ENCODE results near the gene SPACDR.

Gene SPACDR

GRCh38 chr7:100434297-100435144, 29.5 kb downstream of the SPACDR start:
- no peak for DNase-seq (ENCODE audit: low read depth in 2 of 2)

GRCh38 chr7:100433592-100434296, 30.3 kb downstream of the SPACDR start:
- DNase-seq (ENCODE audit: low read depth in 2 of 2) = no peak

DNA sequence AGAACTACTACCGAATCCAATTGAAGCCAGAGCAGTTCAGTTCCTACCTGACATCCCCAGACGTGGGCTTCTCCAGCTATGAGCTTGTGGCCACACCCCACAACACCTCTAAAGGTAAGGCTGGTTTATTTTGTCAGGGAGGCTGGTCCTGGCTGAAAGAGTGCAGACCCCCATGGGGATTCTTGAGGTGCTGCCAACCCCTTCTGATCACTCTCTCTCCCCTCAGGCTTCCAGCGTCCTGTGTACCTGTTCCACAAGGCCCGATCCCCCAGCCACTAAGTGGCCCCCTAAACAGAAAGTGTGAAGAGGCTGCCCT, 30.8 kb downstream of the SPACDR start:
- DNase-seq (ENCODE audit: low read depth in 2 of 2) = no peak

- no peak for DNase-seq (ENCODE audit: low read depth in 2 of 2)
Observed at GRCh38 chr7:100432621-100433275, 31.3 kb downstream of the SPACDR start.

GRCh38 chr7:100432053-100432452, 32.0 kb downstream of the SPACDR start:
- no peak for DNase-seq (ENCODE audit: low read depth in 2 of 2)

- no peak for DNase-seq (ENCODE audit: low read depth in 2 of 2)
Observed at GRCh38 chr7:100431286-100431735, 32.7 kb downstream of the SPACDR start.

DNA sequence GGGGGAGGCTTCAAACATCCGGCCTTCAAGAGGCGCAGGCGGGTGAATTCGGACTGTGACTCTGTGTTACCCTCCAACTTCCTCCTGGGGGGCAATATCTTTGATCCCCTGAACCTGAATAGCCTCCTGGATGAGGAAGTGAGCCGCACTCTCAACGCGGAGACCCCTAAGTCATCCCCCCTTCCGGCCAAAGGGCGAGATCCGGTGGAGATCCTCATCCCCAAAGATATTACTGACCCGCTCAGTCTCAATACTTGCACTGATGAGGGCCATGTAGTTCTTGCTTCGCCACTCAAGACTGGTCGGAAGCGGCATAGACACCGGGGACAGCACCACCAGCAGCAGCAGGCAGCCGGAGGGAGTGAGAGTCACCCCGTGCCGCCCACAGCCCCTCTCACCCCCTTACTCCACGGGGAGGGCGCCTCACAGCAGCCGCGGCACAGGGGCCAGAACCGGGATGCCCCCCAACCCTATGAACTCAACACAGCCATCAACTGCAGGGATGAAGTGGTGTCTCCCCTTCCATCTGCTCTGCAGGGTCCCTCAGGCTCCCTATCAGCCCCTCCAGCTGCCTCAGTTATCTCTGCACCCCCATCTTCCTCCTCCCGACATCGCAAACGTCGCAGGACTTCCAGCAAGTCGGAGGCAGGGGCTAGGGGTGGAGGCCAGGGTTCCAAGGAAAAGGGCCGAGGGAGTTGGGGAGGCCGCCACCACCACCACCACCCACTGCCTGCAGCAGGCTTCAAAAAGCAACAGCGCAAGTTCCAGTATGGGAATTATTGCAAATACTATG, 33.4 kb downstream of the SPACDR start:
- DNase-seq (ENCODE audit: low read depth in 2 of 2) = no peak

DNA sequence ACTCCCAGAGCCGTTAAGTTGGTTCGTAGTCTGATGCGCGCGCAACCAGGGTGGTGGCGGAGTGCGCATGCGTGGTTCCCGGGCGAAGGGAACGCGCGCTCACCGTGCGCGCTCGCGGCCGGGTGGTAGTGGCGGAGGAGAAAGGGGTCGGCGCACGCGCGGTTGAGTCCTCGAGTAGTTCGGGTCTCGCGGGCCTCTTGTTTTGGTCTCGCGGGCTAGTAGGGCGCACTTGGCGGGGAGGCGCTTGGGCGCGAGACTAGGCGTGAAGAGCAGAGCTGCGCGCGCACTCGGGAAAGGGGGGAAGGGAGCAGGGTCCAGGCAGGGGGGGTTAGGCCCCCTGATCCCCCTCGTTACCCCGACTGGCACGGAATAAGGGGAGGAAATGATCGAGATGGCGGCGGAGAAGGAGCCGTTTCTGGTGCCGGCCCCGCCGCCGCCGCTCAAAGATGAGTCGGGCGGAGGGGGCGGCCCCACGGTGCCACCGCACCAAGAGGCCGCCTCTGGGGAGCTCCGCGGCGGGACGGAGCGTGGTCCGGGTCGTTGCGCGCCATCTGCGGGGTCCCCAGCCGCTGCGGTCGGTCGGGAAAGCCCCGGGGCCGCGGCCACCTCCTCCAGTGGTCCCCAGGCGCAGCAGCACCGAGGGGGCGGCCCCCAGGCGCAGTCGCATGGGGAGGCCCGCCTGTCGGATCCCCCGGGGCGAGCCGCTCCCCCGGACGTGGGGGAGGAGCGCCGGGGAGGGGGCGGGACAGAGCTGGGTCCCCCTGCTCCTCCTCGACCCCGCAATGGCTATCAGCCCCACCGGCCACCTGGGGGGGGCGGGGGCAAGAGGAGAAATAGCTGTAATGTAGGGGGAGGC, 34.2 kb downstream of the SPACDR start, which contains the start of gene MEPCE:
Gene MEPCE (plus strand): TSS at position 195 of the 856 bp plus-strand sequence. CDS start 188 bp downstream, at position 383.
- peak; percentile 93 to 94 for DNase-seq (ENCODE audit: low read depth in 2 of 2)

- peak; percentile 100 for DNase-seq (ENCODE audit: low read depth in 2 of 2)
Observed at GRCh38 chr7:100428967-100429636, 35.0 kb downstream of the SPACDR start.

DNA sequence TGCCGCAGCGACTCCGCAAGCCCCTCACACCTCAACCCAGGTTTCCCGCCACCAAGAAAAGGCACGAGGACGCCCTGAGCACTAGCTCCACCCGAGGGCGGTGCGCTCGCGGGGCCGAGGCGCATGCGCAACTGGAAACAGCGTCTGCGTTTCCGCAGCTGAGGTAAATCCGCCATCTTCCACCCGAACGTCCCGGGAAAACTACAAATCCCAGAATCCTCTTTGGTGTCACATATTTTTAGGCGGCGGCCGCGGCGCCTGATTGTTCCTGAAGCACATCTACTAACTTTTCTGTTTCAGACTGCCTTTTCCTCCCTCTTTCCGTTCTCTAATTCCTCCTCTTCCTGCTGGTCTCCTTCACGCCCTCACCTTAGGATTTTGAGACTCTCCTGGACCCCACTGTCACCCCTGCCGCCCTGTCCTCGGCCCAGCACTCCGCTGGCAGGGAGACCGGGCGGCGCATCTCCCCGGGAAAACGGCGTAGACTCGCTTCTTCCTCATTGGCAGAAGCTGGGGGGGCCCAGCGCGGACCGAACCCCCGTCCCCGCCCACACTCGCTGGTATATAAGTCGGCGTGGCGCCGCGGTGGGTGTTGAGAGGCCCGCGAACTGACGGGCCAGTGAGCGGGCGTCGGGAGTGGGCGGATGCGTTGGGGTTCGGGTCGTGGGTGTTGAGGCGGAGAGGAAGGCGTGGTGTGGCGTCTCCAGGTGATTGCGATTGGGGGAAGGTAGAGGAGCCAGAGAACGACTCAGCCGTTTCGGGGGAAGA, 35.7 kb downstream of the SPACDR start, which contains the start of gene ZCWPW1:
Gene ZCWPW1 (minus strand): TSS at position 505 of the 768 bp plus-strand sequence. CDS start 8,054 bp downstream, outside the sequence.
- peak; percentile 94 to 95 for DNase-seq (ENCODE audit: low read depth in 2 of 2)

DNA sequence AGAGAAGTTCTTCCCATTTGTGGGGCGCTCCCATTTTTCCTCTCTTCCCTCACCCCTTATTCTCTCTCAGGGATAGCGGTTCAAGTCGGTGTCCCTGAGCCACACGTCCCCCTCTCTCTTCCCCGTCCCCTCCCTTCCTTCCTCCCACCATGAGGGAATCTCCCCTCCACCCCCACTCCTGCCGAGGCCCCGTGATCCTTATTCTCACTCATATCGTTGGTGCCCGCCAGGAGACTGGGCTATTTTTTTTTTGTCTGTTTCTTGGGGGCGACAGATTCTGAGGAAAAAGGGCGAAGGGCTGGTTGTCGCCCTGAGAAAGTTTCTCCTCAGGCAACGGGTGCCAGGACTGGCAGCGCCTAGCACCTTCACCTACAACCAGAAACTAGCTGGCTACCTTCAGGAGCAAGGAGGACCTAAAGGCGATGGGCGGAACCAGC, 36.3 kb downstream of the SPACDR start:
- DNase-seq (ENCODE audit: low read depth in 2 of 2) = no peak

DNA sequence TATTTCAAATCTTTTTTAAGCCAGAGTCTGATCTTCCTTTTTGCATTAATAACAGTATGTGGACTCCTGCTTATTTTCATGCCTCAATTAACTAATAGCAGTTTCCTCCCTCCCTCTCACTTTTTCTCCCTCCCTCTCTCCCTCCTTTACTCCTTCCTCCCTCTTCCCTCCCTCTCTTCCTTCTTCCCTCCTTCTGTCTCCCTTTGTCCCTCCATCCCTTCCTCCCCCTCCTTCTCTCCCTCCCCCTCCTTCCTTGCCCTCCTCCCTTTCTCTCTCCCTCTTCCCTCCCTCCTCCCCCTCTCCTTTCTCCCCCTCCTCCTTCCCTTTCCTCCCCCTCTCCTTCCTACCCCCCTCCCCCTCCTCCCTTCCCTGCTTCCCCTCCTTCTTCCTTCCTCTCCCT, 37.5 kb downstream of the SPACDR start:
- DNase-seq (ENCODE audit: low read depth in 2 of 2) = no peak

GRCh38 chr7:100425347-100425746, 38.7 kb downstream of the SPACDR start:
- DNase-seq (ENCODE audit: low read depth in 2 of 2) = no peak

- DNase-seq (ENCODE audit: low read depth in 2 of 2) = no peak
Observed at GRCh38 chr7:100423315-100423714, 40.7 kb downstream of the SPACDR start.

DNA sequence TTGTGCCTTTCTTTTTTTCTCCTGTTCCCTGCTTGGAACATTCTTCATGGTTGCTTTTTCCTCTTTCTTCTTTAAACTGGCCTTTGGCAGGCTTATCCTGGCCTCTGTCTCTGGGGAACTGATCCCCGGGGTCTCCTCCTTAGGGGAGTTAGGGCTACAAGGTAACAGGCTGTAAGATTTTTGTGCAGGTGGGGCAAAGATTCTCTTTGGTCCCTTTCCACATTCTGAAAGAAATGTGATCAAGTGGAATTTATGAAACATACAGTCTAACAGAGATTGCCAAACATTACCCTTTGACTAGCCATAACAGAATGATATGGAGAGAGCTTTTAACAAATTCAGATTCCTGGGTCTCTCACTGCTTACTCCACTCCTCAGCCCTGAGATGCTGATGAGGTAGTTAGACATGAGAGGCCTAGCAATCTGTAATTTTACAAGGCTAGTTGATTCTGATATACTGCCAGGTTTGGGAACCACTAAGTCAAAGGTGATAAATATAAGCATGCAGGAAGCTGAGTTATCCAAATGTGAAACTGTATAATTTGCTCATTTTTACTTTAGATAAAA, 44.3 kb downstream of the SPACDR start:
- DNase-seq (ENCODE audit: low read depth in 2 of 2) = no peak

- no peak for DNase-seq (ENCODE audit: low read depth in 2 of 2)
Observed at GRCh38 chr7:100418930-100419659, 45.0 kb downstream of the SPACDR start.

- DNase-seq (ENCODE audit: low read depth in 2 of 2) = no peak
Observed at GRCh38 chr7:100415448-100415847, 48.6 kb downstream of the SPACDR start.

DNA sequence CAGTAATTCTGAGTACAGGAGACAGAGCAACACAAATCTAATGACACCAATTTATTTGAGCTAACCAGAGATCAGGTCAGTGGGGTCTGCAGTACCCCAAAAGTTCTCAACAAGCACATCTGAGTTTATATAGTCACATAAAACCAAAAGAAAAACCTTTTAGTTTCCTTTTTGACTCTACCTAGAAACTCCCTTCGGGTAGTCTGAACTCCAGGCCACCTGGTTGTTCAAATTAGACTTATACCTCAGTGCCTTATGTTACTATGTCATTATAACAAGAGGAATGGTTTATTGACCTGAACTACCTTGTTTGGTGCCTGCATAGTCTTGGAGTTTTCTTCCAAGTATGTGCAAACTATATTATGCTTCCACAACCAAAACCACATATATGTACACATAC, 50.2 kb downstream of the SPACDR start:
- no peak for DNase-seq (ENCODE audit: low read depth in 2 of 2)
